WTC11 (cell line): ENCODE data around the gene HBE1. TPM values are rescaled to one million over a fixed set of nuclear protein-coding genes. Genes with fewer than 3 reads are reported as not detected.

Experiments
- ATAC-seq: fragments of 200-7000 bp; cut with Tn5 transposase; 2 replicates; pipeline ENCODE4 v1.10.0; 2021; ENCODE audit warnings: mild to moderate bottlenecking, moderate library complexity
- CTCF ChIA-PET: fragments of 300-600 bp; sonication (Branson Sonifier 250); formaldehyde crosslinking; loops from one replicate; lab custom pipeline; 2021; ENCODE audit warnings: antibody characterized with exemption; lab: Charles Lee
- POLR2A ChIA-PET: fragments of 350-600 bp; sonication (Branson Sonifier 250); formaldehyde crosslinking; loops from one replicate; lab custom pipeline; 2021; ENCODE audit warnings: antibody characterized with exemption; lab: Charles Lee
- DNase-seq: peaks from one replicate; pipeline ENCODE4 v3.0.0; 2021; ENCODE audit warnings: low spot score
- H3K27ac Mint-ChIP-seq: 2 replicates; pipeline ENCODE4 v1.8.0; 2021; ENCODE audit warnings: mixed read lengths
- H3K27me3 Mint-ChIP-seq: 2 replicates; pipeline ENCODE4 v1.8.0; 2021; ENCODE audit warnings: low read depth, mild to moderate bottlenecking, moderate library complexity, mixed read lengths
- H3K36me3 Mint-ChIP-seq: 2 replicates; pipeline ENCODE4 v1.8.0; 2021; ENCODE audit warnings: mixed read lengths
- H3K4me1 Mint-ChIP-seq: 2 replicates; pipeline ENCODE4 v1.8.0; 2022; ENCODE audit warnings: mixed read lengths
- H3K4me3 Mint-ChIP-seq: 2 replicates; pipeline ENCODE4 v1.8.0; 2021; ENCODE audit warnings: mild to moderate bottlenecking, moderate library complexity, mixed read lengths
- H3K9me3 Mint-ChIP-seq: 2 replicates; pipeline ENCODE4 v1.8.0; 2021; ENCODE audit warnings: mixed read lengths
- CDX4 ChIP-seq: fragments of 250-450 bp; sonication (Bioruptor Pico); IDR thresholded peaks from 2 replicates; pipeline ENCODE4 v1.9.0; 2021; ENCODE audit warnings: moderate library complexity, mild to moderate bottlenecking, inconsistent platforms, borderline replicate concordance
- E2F1 ChIP-seq: sonication (generic); formaldehyde crosslinking; IDR thresholded peaks from 2 replicates; pipeline ENCODE4 v1.8.0; 2022; ENCODE audit warnings: mild to moderate bottlenecking, missing genetic modification reagents
- E2F4 ChIP-seq: sonication (generic); formaldehyde crosslinking; IDR thresholded peaks from 2 replicates; pipeline ENCODE4 v1.8.1; 2022; ENCODE audit warnings: low read depth, mild to moderate bottlenecking, moderate library complexity, missing genetic modification reagents, borderline replicate concordance
- ELF4 ChIP-seq: sonication (generic); formaldehyde crosslinking; IDR thresholded peaks from 2 replicates; pipeline ENCODE4 v1.8.1; 2022; ENCODE audit warnings: low read depth, mild to moderate bottlenecking, moderate library complexity, missing genetic modification reagents
- ESRRA ChIP-seq: sonication (generic); formaldehyde crosslinking; IDR thresholded peaks from 2 replicates; pipeline ENCODE4 v1.8.1; 2022; ENCODE audit warnings: mild to moderate bottlenecking, missing genetic modification reagents, borderline replicate concordance
- FOXK1 ChIP-seq: sonication (generic); formaldehyde crosslinking; IDR thresholded peaks from 2 replicates; pipeline ENCODE4 v1.8.0; 2022; ENCODE audit warnings: mild to moderate bottlenecking, moderate library complexity, missing genetic modification reagents
- GABPB1 ChIP-seq: sonication (generic); formaldehyde crosslinking; IDR thresholded peaks from 2 replicates; pipeline ENCODE4 v1.8.1; 2023; ENCODE audit warnings: mild to moderate bottlenecking, missing genetic modification reagents
- HMGA2 ChIP-seq: fragments of 250-450 bp; sonication (Bioruptor Pico); IDR thresholded peaks from 2 replicates; pipeline ENCODE4 v1.4.0; 2021; ENCODE audit warnings: mild to moderate bottlenecking, moderate library complexity
- JUN ChIP-seq: sonication (generic); formaldehyde crosslinking; IDR thresholded peaks from 2 replicates; pipeline ENCODE4 v1.8.0; 2023; ENCODE audit warnings: mild to moderate bottlenecking, missing genetic modification reagents
- KAT7 ChIP-seq: sonication (generic); formaldehyde crosslinking; IDR thresholded peaks from 2 replicates; pipeline ENCODE4 v1.8.1; 2023; ENCODE audit warnings: missing genetic modification reagents, mild to moderate bottlenecking, borderline replicate concordance
- MXD4 ChIP-seq: fragments of 250-450 bp; sonication (Bioruptor Pico); IDR thresholded peaks from 2 replicates; pipeline ENCODE4 v1.8.0; 2021; ENCODE audit warnings: mild to moderate bottlenecking, moderate library complexity, borderline replicate concordance
- NR1H2 ChIP-seq: sonication (generic); formaldehyde crosslinking; IDR thresholded peaks from 2 replicates; pipeline ENCODE4 v1.9.0; 2021; ENCODE audit warnings: mild to moderate bottlenecking, moderate library complexity, missing genetic modification reagents
- NR2C2 ChIP-seq: sonication (generic); formaldehyde crosslinking; IDR thresholded peaks from 2 replicates; pipeline ENCODE4 v1.8.0; 2022; ENCODE audit warnings: mild to moderate bottlenecking, missing genetic modification reagents
- OVOL2 ChIP-seq: fragments of 250-450 bp; sonication (Bioruptor Pico); IDR thresholded peaks from 2 replicates; pipeline ENCODE4 v1.9.0; 2021; ENCODE audit warnings: mild to moderate bottlenecking, borderline replicate concordance
- PRRX2 ChIP-seq: fragments of 250-450 bp; sonication (Bioruptor Pico); IDR thresholded peaks from 2 replicates; pipeline ENCODE4 v1.8.0; 2021; ENCODE audit warnings: mild to moderate bottlenecking
- SOX15 ChIP-seq: fragments of 250-450 bp; sonication (Bioruptor Pico); IDR thresholded peaks from 2 replicates; pipeline ENCODE4 v1.9.0; 2021; ENCODE audit warnings: mild to moderate bottlenecking
- TCF7 ChIP-seq: sonication (generic); formaldehyde crosslinking; IDR thresholded peaks from 2 replicates; pipeline ENCODE4 v1.8.0; 2022; ENCODE audit warnings: mild to moderate bottlenecking, low read depth, missing genetic modification reagents, moderate library complexity
- TP53 ChIP-seq: sonication (generic); formaldehyde crosslinking; IDR thresholded peaks from 2 replicates; pipeline ENCODE4 v1.8.1; 2023; ENCODE audit warnings: mild to moderate bottlenecking, missing genetic modification reagents
- USF1 ChIP-seq: sonication (generic); formaldehyde crosslinking; IDR thresholded peaks from 2 replicates; pipeline ENCODE4 v1.8.0; 2022; ENCODE audit warnings: mild to moderate bottlenecking, missing genetic modification reagents
- ZBTB43 ChIP-seq: sonication (generic); formaldehyde crosslinking; IDR thresholded peaks from 2 replicates; pipeline ENCODE4 v1.8.1; 2023; ENCODE audit warnings: mild to moderate bottlenecking, missing genetic modification reagents
- ZNF219 ChIP-seq: sonication (generic); formaldehyde crosslinking; IDR thresholded peaks from 2 replicates; pipeline ENCODE4 v1.8.0; 2023; ENCODE audit warnings: missing genetic modification reagents, mild to moderate bottlenecking, borderline replicate concordance
- ZNF281 ChIP-seq: sonication (generic); formaldehyde crosslinking; IDR thresholded peaks from 2 replicates; pipeline ENCODE4 v1.8.0; 2023; ENCODE audit warnings: mild to moderate bottlenecking, missing genetic modification reagents
- ZNF396 ChIP-seq: fragments of 250-450 bp; sonication (Bioruptor Pico); IDR thresholded peaks from 2 replicates; pipeline ENCODE4 v1.8.0; 2021; ENCODE audit warnings: mild to moderate bottlenecking, moderate library complexity, borderline replicate concordance
- ZNF416 ChIP-seq: fragments of 250-450 bp; sonication (Bioruptor Pico); IDR thresholded peaks from 2 replicates; pipeline ENCODE4 v1.9.0; 2021; ENCODE audit warnings: mild to moderate bottlenecking, inconsistent platforms
- ZNF671 ChIP-seq: fragments of 250-450 bp; sonication (Bioruptor Pico); IDR thresholded peaks from 2 replicates; pipeline ENCODE4 v1.8.0; 2021; ENCODE audit warnings: mild to moderate bottlenecking
- total RNA-seq: library from RNA; stranded (reverse); gene quantifications from 3 replicates; pipeline ENCODE4 v1.2.3, GENCODE V29; 2021

HBE1 gene
- total RNA-seq, 1 experiment from 2014 or later, result 3.1 TPM

- Mint-ChIP-seq H3K9me3 (peaks cover 24% of the 10 kb centered on the region), H3K36me3 (peaks cover 20% of the 10 kb centered on the region), H3K27me3 (no peaks in the 10 kb centered on the region), H3K4me1 (peaks cover 3% of the 10 kb centered on the region; the same call in 1 of the 2 replicates), H3K27ac (no peak overlapping the region)
- ATAC-seq, result no peak
- TF ChIP-seq ZNF396 (CRISPR knock-in tag) (no peak), GABPB1 (no peak), ESRRA (CRISPR knock-in tag) (no peak), ZNF281 (CRISPR knock-in tag) (no peak), ZNF416 (CRISPR knock-in tag) (no peak), ZBTB43 (CRISPR knock-in tag) (no peak), USF1 (CRISPR knock-in tag) (no peak), CDX4 (CRISPR knock-in tag) (no peak), PRRX2 (CRISPR knock-in tag) (no peak), MXD4 (CRISPR knock-in tag) (no peak), OVOL2 (CRISPR knock-in tag) (no peak), JUN (CRISPR knock-in tag) (no peak), ELF4 (CRISPR knock-in tag) (no peak), TP53 (CRISPR knock-in tag) (no peak), KAT7 (CRISPR knock-in tag) (no peak)
- TF ChIP-seq, all 79 proteins: peak for 0
- POLR2A ChIA-PET, result no interaction called here
- CTCF ChIA-PET, result interaction anchor here (0.7 kb wide), 1 partner anchor 130 kb away, joined by 3 read pairs; no protein-coding TSS in a partner anchor
- no peak overlapping the region for H3K4me3 Mint-ChIP-seq
- DNase-seq, result no peak
Observed at GRCh38 chr11:5224538-5225479, 44.9 kb downstream of the HBE1 start.

- CTCF ChIA-PET, result no interaction called here
- Mint-ChIP-seq H3K9me3 (peaks cover 32% of the 10 kb centered on the region), H3K4me1 (peaks cover 3% of the 10 kb centered on the region; the same call in 1 of the 2 replicates), H3K27me3 (no peaks in the 10 kb centered on the region), H3K36me3 (peaks cover 20% of the 10 kb centered on the region), H3K27ac (no peak overlapping the region), H3K4me3 (no peak overlapping the region)
- POLR2A ChIA-PET, result no interaction called here
- DNase-seq, result no peak
- TF ChIP-seq SOX15 (CRISPR knock-in tag) (no peak), OVOL2 (CRISPR knock-in tag) (no peak)
- ATAC-seq, result no peak
Observed at GRCh38 chr11:5223686-5224085, 46.1 kb downstream of the HBE1 start.

GRCh38 chr11:5223146-5223545 is 46.6 kb downstream of the HBE1 start:
- peaks cover 3% of the 10 kb centered on the region; the same call in 1 of the 2 replicates for H3K4me1 Mint-ChIP-seq
- ChIA-PET CTCF (no interaction called here), POLR2A (no interaction called here)
- no peak for DNase-seq
- no peak overlapping the region for H3K27ac Mint-ChIP-seq
- ATAC-seq, result no peak
- H3K9me3 Mint-ChIP-seq, result peaks cover 34% of the 10 kb centered on the region
- no peaks in the 10 kb centered on the region for H3K27me3 Mint-ChIP-seq
- no peak overlapping the region for H3K4me3 Mint-ChIP-seq
- peaks cover 20% of the 10 kb centered on the region for H3K36me3 Mint-ChIP-seq
- no peak for TF ChIP-seq HMGA2
- no peak for TF ChIP-seq TCF7 (CRISPR knock-in tag)
- no peak for TF ChIP-seq ZNF671 (CRISPR knock-in tag)
- no peak for TF ChIP-seq ZNF219 (CRISPR knock-in tag)
- TF ChIP-seq ESRRA (CRISPR knock-in tag), result no peak
- no peak for TF ChIP-seq FOXK1 (CRISPR knock-in tag)
- TF ChIP-seq NR1H2 (CRISPR knock-in tag), result no peak
- no peak for TF ChIP-seq NR2C2
- TF ChIP-seq E2F4 (CRISPR knock-in tag), result no peak
- no peak for TF ChIP-seq E2F1
